ENCODE results near the gene STX8.

DNA sequence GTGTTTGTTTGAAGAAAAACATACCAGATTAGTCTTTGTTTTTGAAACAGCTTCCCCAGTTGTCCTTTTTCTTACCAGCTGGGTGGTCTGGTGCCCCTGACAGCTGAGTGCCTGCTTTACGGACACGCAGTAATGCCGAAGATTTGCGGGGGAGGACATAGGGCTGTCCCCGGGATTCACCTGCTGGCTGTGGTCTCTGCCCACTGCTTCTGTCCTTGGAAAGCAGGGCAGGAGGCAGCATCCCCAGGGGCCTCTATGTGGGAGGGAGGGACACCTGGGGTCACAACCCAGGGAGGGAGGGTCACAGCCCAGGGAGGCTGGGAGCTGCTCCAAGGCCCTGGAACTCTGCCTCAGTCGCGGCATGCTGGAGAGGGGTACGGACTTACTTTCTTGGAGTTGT lies 332.6 kb downstream of the STX8 start:
- TF ChIP-seq SIN3A (IDR thresholded peaks at IDR 0.05; ENCODE audit: borderline replicate concordance, insufficient read depth, low read depth, low read length), result no peak
- TF ChIP-seq, protein P1, sequence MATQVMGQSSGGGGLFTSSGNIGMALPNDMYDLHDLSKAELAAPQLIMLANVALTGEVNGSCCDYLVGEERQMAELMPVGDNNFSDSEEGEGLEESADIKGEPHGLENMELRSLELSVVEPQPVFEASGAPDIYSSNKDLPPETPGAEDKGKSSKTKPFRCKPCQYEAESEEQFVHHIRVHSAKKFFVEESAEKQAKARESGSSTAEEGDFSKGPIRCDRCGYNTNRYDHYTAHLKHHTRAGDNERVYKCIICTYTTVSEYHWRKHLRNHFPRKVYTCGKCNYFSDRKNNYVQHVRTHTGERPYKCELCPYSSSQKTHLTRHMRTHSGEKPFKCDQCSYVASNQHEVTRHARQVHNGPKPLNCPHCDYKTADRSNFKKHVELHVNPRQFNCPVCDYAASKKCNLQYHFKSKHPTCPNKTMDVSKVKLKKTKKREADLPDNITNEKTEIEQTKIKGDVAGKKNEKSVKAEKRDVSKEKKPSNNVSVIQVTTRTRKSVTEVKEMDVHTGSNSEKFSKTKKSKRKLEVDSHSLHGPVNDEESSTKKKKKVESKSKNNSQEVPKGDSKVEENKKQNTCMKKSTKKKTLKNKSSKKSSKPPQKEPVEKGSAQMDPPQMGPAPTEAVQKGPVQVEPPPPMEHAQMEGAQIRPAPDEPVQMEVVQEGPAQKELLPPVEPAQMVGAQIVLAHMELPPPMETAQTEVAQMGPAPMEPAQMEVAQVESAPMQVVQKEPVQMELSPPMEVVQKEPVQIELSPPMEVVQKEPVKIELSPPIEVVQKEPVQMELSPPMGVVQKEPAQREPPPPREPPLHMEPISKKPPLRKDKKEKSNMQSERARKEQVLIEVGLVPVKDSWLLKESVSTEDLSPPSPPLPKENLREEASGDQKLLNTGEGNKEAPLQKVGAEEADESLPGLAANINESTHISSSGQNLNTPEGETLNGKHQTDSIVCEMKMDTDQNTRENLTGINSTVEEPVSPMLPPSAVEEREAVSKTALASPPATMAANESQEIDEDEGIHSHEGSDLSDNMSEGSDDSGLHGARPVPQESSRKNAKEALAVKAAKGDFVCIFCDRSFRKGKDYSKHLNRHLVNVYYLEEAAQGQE (IDR thresholded peaks at IDR 0.05; ENCODE audit: insufficient read depth in 1 of 2, low read depth in 2 of 2, low read length in 1 of 2), result no peak
- TF ChIP-seq, protein P2, sequence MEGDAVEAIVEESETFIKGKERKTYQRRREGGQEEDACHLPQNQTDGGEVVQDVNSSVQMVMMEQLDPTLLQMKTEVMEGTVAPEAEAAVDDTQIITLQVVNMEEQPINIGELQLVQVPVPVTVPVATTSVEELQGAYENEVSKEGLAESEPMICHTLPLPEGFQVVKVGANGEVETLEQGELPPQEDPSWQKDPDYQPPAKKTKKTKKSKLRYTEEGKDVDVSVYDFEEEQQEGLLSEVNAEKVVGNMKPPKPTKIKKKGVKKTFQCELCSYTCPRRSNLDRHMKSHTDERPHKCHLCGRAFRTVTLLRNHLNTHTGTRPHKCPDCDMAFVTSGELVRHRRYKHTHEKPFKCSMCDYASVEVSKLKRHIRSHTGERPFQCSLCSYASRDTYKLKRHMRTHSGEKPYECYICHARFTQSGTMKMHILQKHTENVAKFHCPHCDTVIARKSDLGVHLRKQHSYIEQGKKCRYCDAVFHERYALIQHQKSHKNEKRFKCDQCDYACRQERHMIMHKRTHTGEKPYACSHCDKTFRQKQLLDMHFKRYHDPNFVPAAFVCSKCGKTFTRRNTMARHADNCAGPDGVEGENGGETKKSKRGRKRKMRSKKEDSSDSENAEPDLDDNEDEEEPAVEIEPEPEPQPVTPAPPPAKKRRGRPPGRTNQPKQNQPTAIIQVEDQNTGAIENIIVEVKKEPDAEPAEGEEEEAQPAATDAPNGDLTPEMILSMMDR (IDR thresholded peaks at IDR 0.05), result no peak
- no peak for TF ChIP-seq POLR2AphosphoS5 (IDR thresholded peaks at IDR 0.05; ENCODE audit: low read depth, low read length)
